NCI-H2171 (cell line): ENCODE measurements around the gene MINPP1.
"Not testable (repeated sequence)": the region's sequence is repeated elsewhere in the genome, so short reads cannot be mapped to it uniquely, and the experiment has no call there.

Source experiments
- DNase-seq: peaks from one replicate; lab custom pipeline; 2025; lab: John Stamatoyannopoulos, UW

MINPP1 gene

DNA sequence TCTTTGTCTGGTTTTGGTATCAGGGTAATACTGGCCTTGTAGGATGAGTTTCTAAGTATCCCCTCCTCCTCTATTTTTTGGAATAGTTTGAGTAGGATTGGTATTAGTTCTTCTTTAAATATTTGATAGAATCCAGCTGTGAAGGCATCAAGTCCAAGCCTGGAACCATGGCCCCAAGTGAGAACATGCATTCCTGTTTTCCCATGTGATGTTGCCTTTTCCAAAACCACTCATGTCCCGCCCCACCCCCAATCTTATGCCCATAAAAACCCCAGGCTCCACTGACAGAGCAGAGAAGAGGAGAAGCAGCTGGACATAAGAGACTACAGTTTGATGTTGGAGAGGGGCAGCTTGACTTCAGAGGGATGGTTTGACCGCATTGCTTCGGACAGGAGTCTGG is 71.2 kb downstream of the MINPP1 start:
- DNase-seq, result no peak

DNA sequence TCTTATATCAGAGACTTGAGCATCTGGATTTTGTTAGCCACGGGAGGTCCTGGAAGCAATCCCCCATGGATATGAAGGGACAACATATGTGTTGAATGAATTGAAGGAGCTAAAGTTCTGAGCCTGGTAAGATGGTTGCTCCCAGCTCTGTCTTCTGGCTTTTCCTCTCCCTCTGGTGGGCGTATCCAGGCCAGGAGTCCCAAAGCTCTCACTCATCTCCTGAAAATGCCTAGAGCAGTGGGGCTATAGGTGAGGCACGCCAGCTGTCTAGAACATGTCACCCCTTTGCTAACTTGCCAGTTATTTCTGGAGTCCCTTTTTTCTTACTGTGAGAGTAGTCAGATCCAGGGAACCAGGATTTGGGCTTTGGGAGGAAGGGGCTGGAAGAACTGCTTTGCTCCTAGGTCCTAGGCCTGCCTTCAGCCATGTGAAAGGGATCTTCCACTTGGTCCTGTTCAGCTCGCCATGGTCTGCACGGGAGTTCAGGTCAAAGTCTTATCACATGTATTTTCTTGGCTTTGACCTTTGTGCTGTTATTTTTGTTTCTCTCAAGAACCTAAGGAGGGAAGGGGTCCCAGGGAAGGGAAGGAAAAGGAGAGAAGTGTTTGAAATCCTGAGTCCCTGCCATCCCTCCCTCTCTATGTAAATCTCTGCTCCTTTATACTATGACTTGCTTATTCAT is 73.6 kb downstream of the MINPP1 start:
- DNase-seq, result no peak

DNA sequence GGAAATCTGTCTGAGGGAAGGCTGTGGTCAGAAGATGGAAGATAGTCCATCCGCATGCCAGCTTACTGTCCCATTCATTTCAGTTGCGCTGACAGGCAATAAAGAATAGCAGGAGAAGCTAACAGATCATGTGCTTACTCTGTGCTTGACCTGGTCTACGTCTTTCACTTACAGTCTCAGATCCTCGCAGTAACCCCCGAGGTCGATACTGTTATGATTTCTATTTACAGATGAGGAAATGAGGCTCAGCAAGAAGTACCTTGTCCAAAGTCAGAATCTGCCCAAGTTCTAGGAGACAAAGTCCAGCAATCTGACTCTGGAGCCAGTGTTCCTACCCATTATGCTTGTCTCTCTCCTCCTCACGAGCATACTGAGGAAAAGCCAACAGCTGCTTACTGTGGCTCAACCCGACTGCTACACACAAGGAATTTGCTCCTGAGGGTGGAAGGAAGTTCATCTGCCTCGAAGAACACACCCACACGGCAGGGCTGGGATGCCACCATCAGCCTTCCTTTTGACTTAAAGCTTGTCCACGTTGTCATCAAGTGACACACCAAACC is 74.2 kb downstream of the MINPP1 start:
- DNase-seq, result no peak

DNA sequence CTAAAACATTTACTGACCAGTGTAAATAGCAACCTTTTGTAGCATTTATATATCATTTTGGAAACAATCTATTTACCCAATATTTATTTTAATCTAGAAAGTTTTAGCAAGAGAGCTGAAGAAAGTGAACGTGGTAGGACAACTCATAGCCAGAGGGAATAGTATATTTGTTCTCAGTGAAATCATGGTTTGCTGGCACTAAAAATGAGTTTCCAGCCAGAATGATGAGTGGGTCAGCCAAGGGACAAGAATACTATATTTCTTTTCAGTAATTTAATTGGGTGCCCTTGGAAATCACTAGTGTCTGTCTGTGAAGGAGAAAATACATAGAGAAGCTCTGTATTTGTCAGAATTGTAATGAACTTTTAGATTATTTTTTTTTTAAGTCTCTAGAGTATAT is 74.9 kb downstream of the MINPP1 start:
- no peak for DNase-seq

DNA sequence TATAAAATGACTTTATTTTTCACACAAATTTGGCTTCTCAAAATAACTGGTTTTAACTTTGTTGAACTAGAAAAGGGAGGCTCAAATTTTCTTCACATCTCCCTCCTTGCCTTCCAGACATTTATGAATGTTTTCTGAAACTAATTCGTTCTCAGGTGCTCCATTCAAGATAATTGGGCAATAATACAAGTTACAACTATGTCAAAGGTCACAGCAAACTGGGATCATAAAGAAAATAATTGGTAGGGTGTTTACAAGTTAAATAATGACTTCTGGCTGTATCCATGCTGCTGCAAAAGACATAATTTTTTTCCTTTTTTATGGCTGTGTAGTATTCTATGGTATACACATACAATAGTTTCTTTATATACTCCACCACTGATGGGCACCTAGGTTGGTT is 75.3 kb downstream of the MINPP1 start:
- no peak for DNase-seq

DNA sequence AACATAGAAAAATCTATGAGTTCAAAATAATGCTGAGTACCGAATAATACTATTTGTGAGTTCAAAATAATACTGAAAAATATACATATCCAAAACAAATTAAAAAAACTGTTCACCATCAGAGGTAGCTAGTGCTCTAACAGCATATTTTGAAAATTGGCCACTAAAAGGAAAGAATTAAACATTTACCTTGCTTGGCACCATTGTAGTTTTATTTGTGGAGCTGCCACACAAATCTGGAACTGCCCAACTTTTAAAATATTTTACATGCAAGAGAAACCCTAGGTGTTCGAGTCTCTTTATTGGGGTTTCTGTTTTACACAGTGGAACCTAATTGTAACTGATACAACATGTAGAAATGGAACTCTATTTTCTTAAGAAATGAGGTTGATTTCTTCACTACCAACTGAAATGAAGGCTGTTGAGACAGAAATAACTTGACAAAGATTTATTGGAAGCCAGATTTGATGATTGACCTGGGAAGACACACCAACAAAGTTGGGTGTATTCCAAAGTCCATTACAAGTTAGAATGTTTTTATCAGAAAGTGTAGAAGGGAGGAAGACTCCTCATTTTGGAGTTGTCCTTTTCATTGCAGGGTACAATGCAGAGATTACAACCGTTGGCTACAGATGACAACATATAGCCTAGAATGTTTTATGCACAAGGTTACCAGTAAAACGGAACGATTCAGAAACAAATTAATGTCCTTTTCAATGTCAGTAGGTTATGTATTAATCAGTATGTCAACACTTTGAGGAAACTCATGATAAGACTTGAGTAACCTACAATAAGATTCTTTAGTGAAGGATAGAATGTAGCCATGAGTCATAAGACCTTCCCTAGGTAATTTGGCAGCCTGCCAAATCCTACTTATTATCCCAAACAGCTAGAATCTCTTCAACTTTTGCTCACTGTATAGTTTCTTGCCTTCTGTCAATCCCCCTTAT is 81.1 kb downstream of the MINPP1 start:
- no peak for DNase-seq

DNA sequence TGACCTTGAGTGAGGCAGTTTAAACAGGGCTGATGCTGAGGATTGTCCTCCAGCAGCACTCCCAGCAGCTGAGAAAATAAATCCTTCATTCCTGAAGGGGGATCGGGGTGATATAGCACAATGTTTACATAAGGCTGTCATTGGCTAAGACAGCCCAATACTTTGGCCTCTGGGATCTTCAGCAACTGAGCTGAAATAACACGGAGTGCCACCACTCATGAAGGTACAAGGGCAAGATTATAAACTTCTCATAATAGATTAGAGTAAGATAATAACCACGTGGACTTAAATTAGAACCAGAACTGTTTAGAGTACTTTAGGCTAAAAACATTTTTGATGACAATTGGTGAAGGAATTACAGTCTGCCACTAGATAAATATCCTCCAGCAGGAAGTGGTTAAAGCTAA is 85.0 kb downstream of the MINPP1 start:
- DNase-seq, result no peak

DNA sequence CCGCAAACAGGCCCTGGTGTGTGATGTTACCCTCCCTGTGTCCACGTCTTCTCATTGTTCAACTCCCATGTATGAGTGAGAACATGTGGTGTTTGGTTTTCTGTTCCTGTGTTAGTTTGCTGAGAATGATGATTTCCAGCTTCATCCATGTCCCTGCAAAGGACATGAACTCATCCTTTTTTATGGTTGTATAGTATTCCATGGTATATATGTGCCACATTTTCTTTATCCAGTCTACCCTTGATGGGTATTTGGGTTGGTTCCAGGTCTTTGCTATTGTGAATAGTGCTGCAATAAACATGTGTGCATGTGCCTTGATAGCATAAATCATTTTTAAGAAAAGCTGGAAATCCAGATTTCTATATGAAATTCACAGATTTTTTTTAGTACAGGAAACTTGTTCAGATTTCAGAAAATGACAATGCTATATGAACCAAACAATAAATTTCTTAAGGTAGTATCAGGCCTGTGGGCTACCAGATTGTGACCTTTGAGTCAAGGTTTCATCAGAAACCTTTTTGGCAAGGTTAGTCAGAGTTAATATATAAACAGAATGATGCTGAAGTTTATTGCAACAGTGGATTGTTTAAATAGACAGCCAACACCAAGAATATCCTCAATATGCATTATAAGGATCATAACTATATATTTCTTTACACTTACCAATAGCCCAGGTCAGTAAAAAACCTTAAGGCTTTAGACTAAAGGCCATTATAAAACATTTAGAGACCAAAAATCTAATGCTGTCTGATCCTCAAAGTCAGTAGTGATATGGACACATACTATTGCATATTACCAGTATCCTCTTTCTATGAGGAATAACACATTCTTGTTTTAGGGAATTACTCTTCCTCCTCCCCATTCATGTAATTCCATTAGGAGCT is 86.3 kb downstream of the MINPP1 start:
- no peak for DNase-seq

DNA sequence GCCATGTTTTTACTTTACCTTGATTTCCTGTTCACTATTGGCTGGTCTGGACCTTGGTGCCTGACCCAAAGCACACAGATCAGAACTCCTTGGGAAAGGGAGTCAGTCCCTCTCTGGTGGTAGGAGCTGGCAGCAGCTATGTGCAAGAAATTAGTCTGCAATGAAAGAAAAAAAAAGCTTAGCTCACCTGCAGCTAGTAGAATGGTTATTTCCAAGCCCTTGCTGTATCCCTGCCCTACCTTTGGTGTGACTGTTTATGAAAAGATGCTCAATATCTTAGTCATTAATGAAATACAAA is 86.8 kb downstream of the MINPP1 start:
- no peak for DNase-seq

DNA sequence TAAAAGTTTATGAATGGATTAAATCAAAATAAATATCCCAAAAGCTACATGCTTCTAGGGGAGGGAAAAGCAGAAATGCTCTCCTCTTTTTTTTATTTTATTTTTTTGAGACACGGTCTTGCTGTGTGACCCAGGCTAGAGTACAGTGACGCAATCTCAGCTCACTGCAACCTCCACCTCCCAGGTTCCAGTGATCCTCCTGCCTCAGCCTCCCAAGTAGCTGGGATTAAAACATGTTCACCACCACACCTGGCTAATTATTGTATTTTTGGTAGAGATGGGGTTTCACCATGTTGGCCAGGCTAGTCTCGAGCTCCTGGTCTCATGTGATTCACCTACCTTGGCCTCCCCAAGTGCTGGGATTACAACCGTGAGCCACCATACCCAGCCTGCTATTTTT is 88.2 kb downstream of the MINPP1 start:
- DNase-seq, result not testable (repeated sequence)

DNA sequence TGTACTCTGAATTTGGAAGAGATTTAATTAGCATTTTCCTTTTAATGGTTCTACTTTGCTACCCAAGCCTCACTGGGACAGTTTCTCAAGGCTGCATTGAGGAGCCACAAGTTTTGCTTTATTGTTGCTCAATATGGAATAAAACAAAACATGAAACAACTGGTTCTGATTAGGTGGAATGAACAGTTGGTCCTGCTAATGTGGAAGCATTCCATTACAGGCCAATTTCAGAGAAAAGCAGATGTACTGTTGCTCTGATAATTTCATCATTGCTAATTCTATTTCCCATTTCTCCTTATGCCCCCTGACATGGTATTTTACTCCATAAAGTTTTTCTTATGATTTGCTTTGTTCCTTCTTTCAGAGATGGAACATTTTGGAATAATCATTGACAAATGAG is 89.0 kb downstream of the MINPP1 start:
- no peak for DNase-seq

DNA sequence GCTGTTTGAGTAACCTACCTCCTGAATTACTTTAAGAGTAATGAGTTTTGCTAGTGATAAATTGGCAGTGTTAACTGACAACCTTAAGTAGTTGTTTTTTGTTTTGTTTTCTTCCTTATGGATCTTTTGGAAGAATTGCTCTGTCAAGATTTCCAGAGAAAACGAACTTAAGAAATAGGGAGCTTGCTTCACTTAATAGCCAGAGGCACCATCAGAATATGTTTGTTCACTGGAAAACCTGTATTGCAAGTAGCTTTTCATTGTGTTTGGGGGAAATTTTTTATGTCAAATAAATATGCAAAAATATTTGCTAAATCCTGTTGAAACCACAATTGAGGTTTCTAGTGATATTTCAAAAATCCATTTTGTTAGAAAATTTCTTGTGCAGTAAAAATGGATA is 89.5 kb downstream of the MINPP1 start:
- DNase-seq, result no peak

DNA sequence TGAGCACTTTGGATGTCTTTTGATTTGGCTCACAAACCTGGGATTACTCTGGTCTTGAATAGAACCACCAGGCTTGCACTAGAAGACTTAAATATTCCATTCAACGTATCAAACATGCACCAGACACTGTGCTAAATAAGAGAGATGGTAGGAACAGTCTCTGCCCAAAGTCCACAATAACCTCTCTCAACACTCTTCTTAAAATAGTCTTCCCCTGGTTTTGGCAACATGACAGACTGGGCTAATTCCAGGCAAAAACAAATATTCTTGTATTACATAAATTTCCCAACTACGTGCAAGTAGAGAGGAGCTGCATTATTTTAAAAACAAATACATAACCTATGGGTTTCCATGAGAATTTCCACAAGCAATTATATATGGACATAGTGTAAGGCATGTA is 90.2 kb downstream of the MINPP1 start:
- DNase-seq, result no peak

DNA sequence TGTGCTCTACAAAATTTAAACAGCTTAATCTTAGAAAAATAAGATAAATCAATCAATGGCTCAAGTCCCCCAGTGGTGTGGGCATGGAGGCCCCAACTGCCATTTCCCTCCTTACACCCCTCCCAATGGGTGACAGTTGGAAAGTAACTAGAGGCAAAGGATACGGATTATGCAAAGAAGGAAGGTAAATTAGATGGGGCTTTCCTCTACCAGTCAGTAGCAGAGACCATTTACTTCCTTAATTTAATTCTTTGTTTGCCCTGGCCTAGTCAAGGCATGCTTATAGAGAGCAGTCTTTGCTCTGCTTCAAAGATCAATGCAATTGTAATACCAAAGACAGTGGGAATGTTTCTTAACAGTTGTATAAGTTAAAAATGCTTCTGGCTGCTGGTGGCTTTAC is 91.7 kb downstream of the MINPP1 start:
- DNase-seq, result no peak

DNA sequence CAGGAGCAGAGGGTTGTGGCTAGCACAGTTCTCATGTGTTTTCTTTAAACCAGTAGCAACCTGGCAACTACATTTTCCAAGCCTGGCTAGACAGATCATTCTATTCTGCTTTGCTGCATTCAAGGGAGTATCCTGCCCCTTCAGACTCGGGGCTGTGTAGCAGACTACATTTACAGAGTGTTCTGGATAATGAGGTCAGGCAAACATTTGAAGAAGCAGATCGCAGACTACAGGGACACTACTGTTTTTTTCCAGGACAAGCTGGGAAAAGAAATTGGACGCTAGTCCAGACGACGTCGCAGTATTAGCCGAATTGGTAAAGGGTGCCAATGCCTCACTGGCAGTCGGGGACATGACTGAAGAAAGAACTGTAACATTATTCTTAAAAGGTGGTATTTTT is 94.0 kb downstream of the MINPP1 start:
- no peak for DNase-seq

DNA sequence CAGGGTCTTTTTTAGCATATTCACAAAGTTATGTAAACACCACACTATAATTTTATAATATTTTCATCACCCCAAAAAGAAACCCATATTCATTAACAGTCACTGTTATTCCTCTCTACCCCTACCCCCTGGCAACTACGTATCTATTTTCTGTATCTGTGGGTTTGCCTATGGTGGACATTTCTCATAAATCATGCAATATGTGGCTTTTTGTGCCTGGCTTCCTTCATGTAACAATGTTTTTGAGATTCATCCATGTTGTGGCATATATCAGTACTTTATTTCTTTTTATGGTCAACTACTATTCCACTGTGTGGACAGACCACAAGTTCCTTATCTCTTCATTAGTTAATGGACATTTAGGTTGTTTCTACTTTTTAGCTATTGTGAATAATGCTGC is 95.9 kb downstream of the MINPP1 start:
- DNase-seq, result no peak
